ENCODE data around the gene C20orf141. TPM values are rescaled to one million over a fixed set of nuclear protein-coding genes. Genes with fewer than 3 reads are reported as not detected.

The C20orf141 gene
- total and polyA plus RNA-seq, 7 donors: not detected

GRCh38 chr20:2783908-2784566 lies 30.8 kb upstream of the C20orf141 start:
- WGBS, 3 donors: 83 to 88% (median 86%) methylated on average over 6 of the region's 6 CpGs
- peaks cover 0 to 2% (median 0%) of the 10 kb centered on the region in 3 donors for H3K27me3 ChIP-seq (ENCODE audit: insufficient read depth in 3 of 3, low read length in 2 of 3)
- intact Hi-C loops (cut with DNase I): no loop called here
- H3K27ac ChIP-seq: no peak overlapping the region
- no peaks in the 10 kb centered on the region for H3K4me1 ChIP-seq
- H3K9me3 ChIP-seq: no peaks in the 10 kb centered on the region
- ATAC-seq (no peak), DNase-seq (no peak)
- no peak for TF ChIP-seq CTCF (IDR thresholded peaks at IDR 0.05)
- no peaks in the 10 kb centered on the region for H3K36me3 ChIP-seq (ENCODE audit: insufficient read depth in 1 of 2, low read depth in 1 of 2)
- no peak overlapping the region for H3K4me3 ChIP-seq

- no peak for TF ChIP-seq CTCF (IDR thresholded peaks at IDR 0.05)
- no peaks in the 10 kb centered on the region for H3K36me3 ChIP-seq (ENCODE audit: insufficient read depth in 1 of 2, low read depth in 1 of 2)
- intact Hi-C loops (cut with DNase I): no loop called here
- no peaks in the 10 kb centered on the region for H3K9me3 ChIP-seq
- peaks cover 0 to 37% (median 11%) of the 10 kb centered on the region in 3 donors for H3K27me3 ChIP-seq (ENCODE audit: insufficient read depth in 3 of 3, low read length in 2 of 3)
- DNase-seq (no peak), ATAC-seq (no peak)
- no peak overlapping the region for H3K27ac ChIP-seq
- H3K4me1 ChIP-seq: no peaks in the 10 kb centered on the region
- WGBS, 3 donors: 87 to 92% (median 91%) methylated on average over 6 of the region's 6 CpGs
- H3K4me3 ChIP-seq: no peak overlapping the region
Observed at GRCh38 chr20:2793471-2793870, 21.3 kb upstream of the C20orf141 start.

- WGBS, 3 donors: 84 to 86% (median 86%) methylated on average over 23 of the region's 23 CpGs
- Histone ChIP-seq H3K9me3 (no peaks in the 10 kb centered on the region), H3K4me1 (no peaks in the 10 kb centered on the region), H3K27me3 (ENCODE audit: insufficient read depth in 3 of 3, low read length in 2 of 3) (peaks cover 0 to 45% (median 13%) of the 10 kb centered on the region in 3 donors), H3K27ac (no peak overlapping the region), H3K36me3 (ENCODE audit: insufficient read depth in 1 of 2, low read depth in 1 of 2) (no peaks in the 10 kb centered on the region), H3K4me3 (no peak overlapping the region)
- DNase-seq: no peak
- no peak for TF ChIP-seq CTCF (IDR thresholded peaks at IDR 0.05)
- intact Hi-C loops (cut with DNase I): no loop called here
- no peak for ATAC-seq
Observed at GRCh38 chr20:2794202-2794748, 20.5 kb upstream of the C20orf141 start.

- H3K4me3 ChIP-seq: no peak overlapping the region
- no peaks in the 10 kb centered on the region for H3K4me1 ChIP-seq
- DNase-seq (no peak), ATAC-seq (no peak)
- WGBS, 3 donors: 78 to 81% (median 80%) methylated on average over 11 of the region's 11 CpGs
- no peak for TF ChIP-seq CTCF (IDR thresholded peaks at IDR 0.05)
- no peaks in the 10 kb centered on the region for H3K36me3 ChIP-seq (ENCODE audit: insufficient read depth in 1 of 2, low read depth in 1 of 2)
- no peak overlapping the region for H3K27ac ChIP-seq
- no peaks in the 10 kb centered on the region for H3K9me3 ChIP-seq
- peaks cover 0 to 52% (median 20%) of the 10 kb centered on the region in 3 donors for H3K27me3 ChIP-seq (ENCODE audit: insufficient read depth in 3 of 3, low read length in 2 of 3)
- intact Hi-C loops (cut with DNase I): no loop called here
Observed at GRCh38 chr20:2794866-2795447, 19.8 kb upstream of the C20orf141 start.

All from psoas muscle (tissue), 8 donors.